Measurements from ENCODE around the gene PKIB. TPM values are rescaled to one million over a fixed set of nuclear protein-coding genes. Genes with fewer than 3 reads are reported as not detected.

PKIB gene
- total and polyA plus RNA-seq, 2 of the 4 experiments (the other 2 are of a cell fraction), result 6.3 to 13.1 TPM

GRCh38 chr6:122645256-122645655, 35.1 kb downstream of the PKIB start:
- Histone ChIP-seq H3K9me3 (ENCODE audit: control insufficient read depth, insufficient read depth, low read length) (no peaks in the 10 kb centered on the region), H3K27me3 (ENCODE audit: control insufficient read depth, insufficient read depth, low read length) (no peaks in the 10 kb centered on the region), H3K56ac (ENCODE audit: extremely low read depth, insufficient read depth, low read length) (no peak overlapping the region), H3K4me1 (ENCODE audit: control insufficient read depth, insufficient read depth, low read length) (no peaks in the 10 kb centered on the region), H3K9me1 (ENCODE audit: insufficient read depth, low read length) (no peaks in the 10 kb centered on the region), H4K20me1 (ENCODE audit: insufficient read depth, low read length) (no peaks in the 10 kb centered on the region), H3K79me1 (ENCODE audit: low read depth in 1 of 2, low read length in 2 of 2) (no peaks in the 10 kb centered on the region), H3K4ac (ENCODE audit: low read depth, low read length) (no peak overlapping the region), H2AK5ac (ENCODE audit: low read depth, low read length) (no peak overlapping the region), H4K5ac (ENCODE audit: low read depth, low read length) (no peak overlapping the region), H2AFZ (replicated peaks; ENCODE audit: low read length, poor library complexity) (no peak overlapping the region), H2BK20ac (ENCODE audit: low read depth, low read length) (no peak overlapping the region), H3K4me3 (ENCODE audit: insufficient read depth, low read depth, low read length) (no peak overlapping the region), H2BK15ac (ENCODE audit: low read depth, low read length) (no peak overlapping the region), H3K14ac (replicated peaks; ENCODE audit: low read depth, low read length) (no peak overlapping the region), H3K4me2 (ENCODE audit: low read depth, low read length) (no peak overlapping the region), H2AK9ac (replicated peaks; ENCODE audit: low read depth, low read length, poor library complexity) (no peak overlapping the region), H2BK5ac (ENCODE audit: low read depth, low read length, poor library complexity, severe bottlenecking) (no peak overlapping the region), H4K8ac (ENCODE audit: low read depth in 2 of 2, low read length in 2 of 2) (no peak overlapping the region), H3K27ac (ENCODE audit: insufficient read depth, low read length) (no peak overlapping the region), H2BK120ac (ENCODE audit: low read depth, low read length) (no peak overlapping the region), H3K23ac (ENCODE audit: low read depth, low read length) (no peak overlapping the region), H4K91ac (ENCODE audit: insufficient read depth, low read depth, low read length) (no peak overlapping the region), H3K36me3 (ENCODE audit: control insufficient read depth, insufficient read depth, low read length) (no peaks in the 10 kb centered on the region), H3K9ac (ENCODE audit: low read depth, low read length) (no peak overlapping the region), H3K18ac (ENCODE audit: low read depth, low read length) (no peak overlapping the region)
- BruUV-seq (replicated peaks), result no TSS peak
- DNase-seq, result no peak
- TF ChIP-seq POLR2A (IDR thresholded peaks at IDR 0.05; ENCODE audit: low read depth, low read length), result no peak
- no peak for TF ChIP-seq USF2 (IDR thresholded peaks at IDR 0.05; ENCODE audit: low read depth, low read length)
- no peak for TF ChIP-seq NFE2L2 (IDR thresholded peaks at IDR 0.05; ENCODE audit: low read depth, low read length)
- no peak for TF ChIP-seq ELK1 (IDR thresholded peaks at IDR 0.05; ENCODE audit: borderline replicate concordance, low read depth, low read length)
- no peak for TF ChIP-seq CTCF (conservative IDR thresholded peaks at IDR 0.05; ENCODE audit: low read depth, low read length)
- no peak for TF ChIP-seq RFX5 (IDR thresholded peaks at IDR 0.05; ENCODE audit: low read depth, low read length)
- no peak for TF ChIP-seq FOS (IDR thresholded peaks at IDR 0.05; ENCODE audit: low read depth, low read length)
- TF ChIP-seq CEBPB (IDR thresholded peaks at IDR 0.05; ENCODE audit: low read depth, low read length), result no peak
- no peak for TF ChIP-seq BHLHE40 (IDR thresholded peaks at IDR 0.05; ENCODE audit: low read depth, low read length)
- TF ChIP-seq RCOR1 (IDR thresholded peaks at IDR 0.05; ENCODE audit: insufficient replicate concordance, low read length), result no peak
- no peak for TF ChIP-seq MAZ (IDR thresholded peaks at IDR 0.05; ENCODE audit: borderline replicate concordance, low read depth, low read length)
- TF ChIP-seq CHD1 (IDR thresholded peaks at IDR 0.05; ENCODE audit: low read depth, low read length), result no peak
- TF ChIP-seq SMC3 (IDR thresholded peaks at IDR 0.05; ENCODE audit: low read depth, low read length), result no peak
- TF ChIP-seq MXI1 (IDR thresholded peaks at IDR 0.05; ENCODE audit: borderline replicate concordance, low read depth, low read length), result no peak
- no peak for TF ChIP-seq RAD21 (IDR thresholded peaks at IDR 0.05; ENCODE audit: low read length)
- no peak for TF ChIP-seq MAFK (IDR thresholded peaks at IDR 0.05; ENCODE audit: low read depth, low read length)
- no peak for ATAC-seq (ENCODE audit: low read depth)
- in situ Hi-C loops (cut with MboI; ENCODE audit: low sequenced_read_pairs) (no loop called here), intact Hi-C loops (cut with micrococcal nuclease) (no loop called here), dilution Hi-C loops (cut with HindIII; ENCODE audit: low sequenced_read_pairs, unreplicated experiment) (no loop called here)
- ChIA-PET CTCF (no interaction called here), POLR2A (ENCODE audit: unreplicated experiment) (no interaction called here)
- WGBS, 2 experiments (ENCODE audit: extremely low coverage in 2 of 2, insufficient read length in 1 of 2), result 81% methylated on average over 3 of the region's 4 CpGs; no CpG with 5 or more reads in 1 of the 2 experiments

All from IMR-90 (cell line).